ENCODE results near the gene PRAMEF1. TPM values are rescaled to one million over a fixed set of nuclear protein-coding genes. Genes with fewer than 3 reads are reported as not detected.
"Not testable (repeated sequence)": the region's sequence is repeated elsewhere in the genome, so short reads cannot be mapped to it uniquely, and the experiment has no call there.

The PRAMEF1 gene
- total RNA-seq (2014; rRNA removed; shearing (Covaris generic)), result not detected in 2 replicates

GRCh38 chr1:12791097-12791496 is at the start of gene PRAMEF1:
Gene PRAMEF1 (plus strand): TSS chr1:12791397. CDS start chr1:12793228, 1,831 bp downstream.
- not testable (repeated sequence) for DNase-seq (ENCODE audit: low read depth)

- no peak for DNase-seq (ENCODE audit: low read depth)
These were observed 49.3 kb upstream of the PRAMEF1 start for GRCh38 chr1:12741946-12742345.

- DNase-seq (ENCODE audit: low read depth), result no peak
These were observed 45.8 kb upstream of the PRAMEF1 start for GRCh38 chr1:12745126-12745991.

GRCh38 chr1:12745992-12746323 is 45.2 kb upstream of the PRAMEF1 start, which contains the start of gene CFAP107:
Gene CFAP107 (plus strand): TSS chr1:12746200. CDS start chr1:12746431, 231 bp downstream.
- no peak for DNase-seq (ENCODE audit: low read depth)

GRCh38 chr1:12748778-12749355 is 42.3 kb upstream of the PRAMEF1 start:
- DNase-seq (ENCODE audit: low read depth), result no peak

GRCh38 chr1:12754738-12755137 is 36.5 kb upstream of the PRAMEF1 start:
- DNase-seq (ENCODE audit: low read depth), result no peak

- no peak for DNase-seq (ENCODE audit: low read depth)
These were observed 34.9 kb upstream of the PRAMEF1 start for GRCh38 chr1:12756273-12756672.

GRCh38 chr1:12756768-12757413 is 34.3 kb upstream of the PRAMEF1 start:
- DNase-seq (ENCODE audit: low read depth), result no peak

- DNase-seq (ENCODE audit: low read depth), result no peak
These were observed 33.4 kb upstream of the PRAMEF1 start for GRCh38 chr1:12757836-12758235.

GRCh38 chr1:12760256-12760795 is 30.9 kb upstream of the PRAMEF1 start:
- no peak for DNase-seq (ENCODE audit: low read depth)

- no peak for DNase-seq (ENCODE audit: low read depth)
These were observed 29.4 kb upstream of the PRAMEF1 start for GRCh38 chr1:12761781-12762180.

GRCh38 chr1:12762766-12763165 is 28.4 kb upstream of the PRAMEF1 start:
- DNase-seq (ENCODE audit: low read depth), result no peak

GRCh38 chr1:12763479-12763878 is 27.7 kb upstream of the PRAMEF1 start:
- no peak for DNase-seq (ENCODE audit: low read depth)

- DNase-seq (ENCODE audit: low read depth), result no peak
These were observed 27.2 kb upstream of the PRAMEF1 start for GRCh38 chr1:12764016-12764415.

GRCh38 chr1:12769031-12769430 is 22.2 kb upstream of the PRAMEF1 start:
- DNase-seq (ENCODE audit: low read depth), result no peak

GRCh38 chr1:12769976-12770505 is 21.2 kb upstream of the PRAMEF1 start:
- no peak for DNase-seq (ENCODE audit: low read depth)

GRCh38 chr1:12770620-12771019 is 20.6 kb upstream of the PRAMEF1 start:
- DNase-seq (ENCODE audit: low read depth), result no peak

GRCh38 chr1:12771186-12771585 is 20.0 kb upstream of the PRAMEF1 start:
- no peak for DNase-seq (ENCODE audit: low read depth)

GRCh38 chr1:12772520-12772919 is 18.7 kb upstream of the PRAMEF1 start:
- DNase-seq (ENCODE audit: low read depth), result no peak

GRCh38 chr1:12773438-12773837 is 17.8 kb upstream of the PRAMEF1 start, which contains the start of gene PRAMEF12:
Gene PRAMEF12 (plus strand): TSS chr1:12773738. CDS start chr1:12774868, 1,130 bp downstream.
- DNase-seq (ENCODE audit: low read depth), result no peak

GRCh38 chr1:12774801-12775345 is 16.3 kb upstream of the PRAMEF1 start:
- no peak for DNase-seq (ENCODE audit: low read depth)

GRCh38 chr1:12775443-12775842 is 15.8 kb upstream of the PRAMEF1 start:
- no peak for DNase-seq (ENCODE audit: low read depth)

All from Daoy (cell line).